CD8-positive, alpha-beta memory T cell (primary cell): ENCODE measurements around the gene CAPS. TPM values are rescaled to one million over a fixed set of nuclear protein-coding genes. Genes with fewer than 3 reads are reported as not detected.
"Not testable (repeated sequence)": the region's sequence is repeated elsewhere in the genome, so short reads cannot be mapped to it uniquely, and the experiment has no call there.

Experiments
- CTCF ChIA-PET: fragments of 350-600 bp; sonication (Branson Sonifier 250); formaldehyde crosslinking; loops from one replicate; lab custom pipeline; 2021; ENCODE audit warnings: antibody characterized with exemption; lab: Charles Lee
- POLR2A ChIA-PET: fragments of 350-600 bp; sonication (Branson Sonifier 250); formaldehyde crosslinking; loops from one replicate; lab custom pipeline; 2021; ENCODE audit warnings: antibody characterized with exemption; lab: Charles Lee
- DNase-seq, 5 donors: peaks; one replicate each; pipeline versions ENCODE4 v3.0.0 to v3.0.0-alpha.2; 2020 to 2022; ENCODE audit warnings: mixed read lengths in 1 of 5
- H3K27ac ChIP-seq: one replicate; pipeline ENCODE4 v1.7.0; 2013; ENCODE audit warnings: low read depth, mild to moderate bottlenecking, low read length, moderate library complexity
- H3K27me3 ChIP-seq: 2 replicates; pipeline ENCODE4 v1.7.0; 2013; ENCODE audit warnings: low read length, mild to moderate bottlenecking; ENCODE audit not compliant: insufficient read depth, poor library complexity, severe bottlenecking
- H3K36me3 ChIP-seq: 2 replicates; pipeline ENCODE4 v1.7.0; 2013; ENCODE audit warnings: mild to moderate bottlenecking, low read length, moderate library complexity; ENCODE audit not compliant: insufficient read depth
- H3K4me1 ChIP-seq: 2 replicates; pipeline ENCODE4 v1.7.0; 2013; ENCODE audit warnings: mild to moderate bottlenecking, low read length, moderate library complexity; ENCODE audit not compliant: insufficient read depth
- H3K4me3 ChIP-seq: 2 replicates; pipeline ENCODE4 v1.7.0; 2013; ENCODE audit warnings: mild to moderate bottlenecking, low read length
- H3K9me3 ChIP-seq: 2 replicates; pipeline ENCODE4 v1.7.0; 2013; ENCODE audit warnings: mild to moderate bottlenecking, low read length
- H3K27ac Mint-ChIP-seq, 8 donors: one replicate each; pipeline ENCODE4 v1.8.0; 2020 to 2021; ENCODE audit warnings: mixed read lengths in 8 of 8, mild to moderate bottlenecking in 6 of 8, inconsistent platforms in 3 of 8, moderate library complexity in 3 of 8
- H3K27me3 Mint-ChIP-seq, 2 donors: one replicate each; pipeline ENCODE4 v1.8.0; 2020 to 2021; ENCODE audit warnings: mixed read lengths in 2 of 2, mild to moderate bottlenecking in 1 of 2, moderate library complexity in 1 of 2
- H3K36me3 Mint-ChIP-seq, 3 donors: one replicate each; pipeline ENCODE4 v1.8.0; 2020 to 2021; ENCODE audit warnings: mixed read lengths in 3 of 3, inconsistent platforms in 1 of 3, mild to moderate bottlenecking in 1 of 3
- H3K4me1 Mint-ChIP-seq, 3 donors: one replicate each; pipeline ENCODE4 v1.8.0; 2020 to 2021; ENCODE audit warnings: mixed read lengths in 3 of 3, inconsistent platforms in 1 of 3, mild to moderate bottlenecking in 1 of 3
- H3K4me3 Mint-ChIP-seq, 7 donors: one replicate each; pipeline ENCODE4 v1.8.0; 2020 to 2021; ENCODE audit warnings: mixed read lengths in 7 of 7, mild to moderate bottlenecking in 6 of 7, moderate library complexity in 4 of 7, inconsistent platforms in 2 of 7
- H3K9me3 Mint-ChIP-seq, 5 donors: one replicate each; pipeline ENCODE4 v1.8.0; 2020 to 2022; ENCODE audit warnings: mixed read lengths in 5 of 5, mild to moderate bottlenecking in 3 of 5, moderate library complexity in 2 of 5, inconsistent platforms in 1 of 5
- polyA plus RNA-seq: library from polyadenylated mRNA; unstranded; fragments of 300-500 nt; fragmentation: Illumina TruSeq; gene quantifications from one replicate; pipeline ENCODE4 v1.2.3, GENCODE V29; 2021
- total RNA-seq, 2 experiments: library from RNA; stranded (reverse); gene quantifications; one replicate each; pipeline ENCODE4 v1.2.3, GENCODE V29; 2021

Gene CAPS
- total RNA-seq (1 to 10 TPM; 5.3 to 7.3 TPM), polyA plus RNA-seq (2.7 TPM)

DNA sequence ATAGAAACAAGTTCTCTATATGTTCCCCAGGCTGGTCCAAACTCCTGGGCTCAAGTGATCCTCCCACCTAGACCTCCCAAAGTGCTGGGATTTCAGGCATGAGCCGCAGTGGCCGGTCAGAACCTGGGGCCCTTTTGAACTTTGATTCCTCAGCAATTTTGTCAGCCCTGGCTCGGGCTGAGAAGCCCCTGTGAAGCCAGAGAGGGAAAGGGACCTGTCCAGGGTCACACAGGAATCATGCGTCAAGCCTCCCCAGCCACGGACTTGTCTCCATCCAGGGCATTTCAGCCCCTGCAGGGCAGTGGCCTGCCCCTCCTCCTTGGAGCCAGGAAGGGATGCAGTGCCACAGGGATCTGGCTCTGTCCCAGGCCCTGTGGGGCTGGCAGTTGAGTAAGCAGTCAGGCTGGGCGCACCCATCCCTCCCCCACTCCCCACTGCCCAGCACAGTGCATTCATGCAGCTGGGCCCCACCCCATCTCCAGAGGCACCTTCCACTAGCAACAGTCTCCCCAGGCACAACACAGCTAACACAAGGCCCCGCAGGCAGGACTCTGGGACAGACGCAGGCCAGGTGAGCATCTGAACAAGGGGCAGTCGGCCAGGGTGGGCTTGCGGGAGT lies at the start of gene CAPS:
CAPS (plus strand) TSS at position 516 of the 619 bp plus-strand sequence. CDS start 153 bp downstream, outside the sequence.
- H3K4me3 Mint-ChIP-seq, result peak within 1 kb of the TSS in 1 of 7 donors; percentile 26
- peaks cover 0 to 65% (median 0%) of the 10 kb centered on the region in 3 donors for H3K36me3 Mint-ChIP-seq
- POLR2A ChIA-PET, result interaction anchor here (1.0 kb wide), 1 partner anchor 10 kb away, joined by 4 read pairs; the partner anchor contains the start of gene VMAC
- peak within 1 kb of the TSS in 1 of 8 donors; percentile 71 for H3K27ac Mint-ChIP-seq
- no peaks in the 10 kb centered on the region for H3K4me1 Mint-ChIP-seq
- no peaks in the 10 kb centered on the region for H3K4me1 ChIP-seq
- H3K4me3 ChIP-seq, result no peak within 1 kb of the TSS
- H3K9me3 ChIP-seq, result no peaks in the 10 kb centered on the region
- H3K27me3 Mint-ChIP-seq, result no peaks in the 10 kb centered on the region
- DNase-seq, result no peak
- peaks cover 18% of the 10 kb centered on the region for H3K36me3 ChIP-seq
- H3K27ac ChIP-seq, result no peak within 1 kb of the TSS
- no peaks in the 10 kb centered on the region for H3K9me3 Mint-ChIP-seq
- H3K27me3 ChIP-seq, result no peaks in the 10 kb centered on the region
- CTCF ChIA-PET, result no interaction called here

DNA sequence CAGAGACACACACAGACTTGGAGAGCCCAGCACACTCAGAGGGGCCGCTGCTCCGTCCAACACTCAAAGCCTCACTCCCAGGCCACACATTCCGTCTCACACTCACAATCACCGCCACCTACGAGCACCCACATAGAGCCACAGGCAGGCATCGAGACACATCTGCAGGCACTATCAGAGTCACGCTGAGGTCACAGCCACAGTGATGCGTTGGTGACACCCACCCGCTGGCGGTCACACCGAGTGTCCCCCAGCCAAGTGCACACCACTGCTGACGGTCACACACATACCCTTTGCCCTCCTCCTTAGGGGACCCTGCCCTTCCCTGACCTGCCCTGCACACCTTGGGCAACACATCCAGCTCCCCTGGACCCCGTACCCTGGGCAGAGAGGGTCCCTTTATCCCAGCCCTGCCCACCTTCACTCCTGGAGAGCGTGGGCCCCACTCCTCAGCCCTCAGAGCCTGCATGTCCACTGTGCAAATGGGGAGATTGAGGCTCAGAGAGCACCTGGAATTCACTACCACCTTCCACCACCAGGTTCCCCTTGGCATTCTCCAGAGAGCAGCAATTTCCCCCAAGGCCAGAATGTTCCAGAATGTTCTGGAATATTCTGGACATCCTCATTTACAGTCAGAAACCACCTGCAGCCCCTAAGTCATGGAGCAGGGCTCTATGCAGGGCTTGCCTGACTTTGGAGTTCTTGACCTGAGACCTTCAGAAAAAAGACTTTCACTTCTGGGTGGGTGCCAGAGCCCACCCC lies 49.1 kb upstream of the CAPS start:
- Mint-ChIP-seq H3K27ac (peak overlapping the region in 1 of 8 donors; percentile 84), H3K36me3 (no peaks in the 10 kb centered on the region), H3K27me3 (peaks cover 13 to 33% of the 10 kb centered on the region in 2 donors), H3K9me3 (no peaks in the 10 kb centered on the region), H3K4me1 (no peaks in the 10 kb centered on the region), H3K4me3 (no peak overlapping the region)
- H3K4me3 ChIP-seq, result no peak overlapping the region
- H3K4me1 ChIP-seq, result no peaks in the 10 kb centered on the region
- POLR2A ChIA-PET, result no interaction called here
- no peak overlapping the region for H3K27ac ChIP-seq
- no peak for DNase-seq
- no peaks in the 10 kb centered on the region for H3K36me3 ChIP-seq
- H3K9me3 ChIP-seq, result no peaks in the 10 kb centered on the region
- H3K27me3 ChIP-seq, result no peaks in the 10 kb centered on the region
- CTCF ChIA-PET, result no interaction called here

DNA sequence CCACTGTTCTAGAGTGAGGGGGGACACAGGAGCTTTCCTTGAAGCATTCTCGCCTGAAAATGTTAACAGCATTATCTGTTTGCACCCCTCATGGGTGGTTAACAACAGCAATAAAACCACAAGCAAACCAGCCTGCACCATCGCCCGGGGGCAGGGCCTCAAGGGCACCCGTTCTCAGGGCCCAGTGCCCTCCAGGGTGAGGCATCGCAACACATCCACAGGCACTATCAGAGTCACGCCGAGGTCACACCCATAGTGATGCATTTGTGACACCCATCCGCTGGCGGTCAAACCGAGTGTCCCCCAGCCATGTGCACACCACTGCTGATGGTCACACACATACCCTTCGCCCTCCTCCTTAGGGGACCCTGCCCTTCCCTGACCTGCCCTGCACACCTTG lies 48.3 kb upstream of the CAPS start:
- POLR2A ChIA-PET, result no interaction called here
- no peaks in the 10 kb centered on the region for H3K4me1 Mint-ChIP-seq
- Histone ChIP-seq H3K9me3 (no peaks in the 10 kb centered on the region), H3K27ac (no peak overlapping the region), H3K36me3 (no peaks in the 10 kb centered on the region), H3K27me3 (no peaks in the 10 kb centered on the region), H3K4me3 (no peak overlapping the region), H3K4me1 (no peaks in the 10 kb centered on the region)
- H3K4me3 Mint-ChIP-seq, result no peak overlapping the region
- peaks cover 12 to 28% of the 10 kb centered on the region in 2 donors for H3K27me3 Mint-ChIP-seq
- CTCF ChIA-PET, result no interaction called here
- no peak overlapping the region for H3K27ac Mint-ChIP-seq
- H3K36me3 Mint-ChIP-seq, result no peaks in the 10 kb centered on the region
- DNase-seq, result no peak
- no peaks in the 10 kb centered on the region for H3K9me3 Mint-ChIP-seq

DNA sequence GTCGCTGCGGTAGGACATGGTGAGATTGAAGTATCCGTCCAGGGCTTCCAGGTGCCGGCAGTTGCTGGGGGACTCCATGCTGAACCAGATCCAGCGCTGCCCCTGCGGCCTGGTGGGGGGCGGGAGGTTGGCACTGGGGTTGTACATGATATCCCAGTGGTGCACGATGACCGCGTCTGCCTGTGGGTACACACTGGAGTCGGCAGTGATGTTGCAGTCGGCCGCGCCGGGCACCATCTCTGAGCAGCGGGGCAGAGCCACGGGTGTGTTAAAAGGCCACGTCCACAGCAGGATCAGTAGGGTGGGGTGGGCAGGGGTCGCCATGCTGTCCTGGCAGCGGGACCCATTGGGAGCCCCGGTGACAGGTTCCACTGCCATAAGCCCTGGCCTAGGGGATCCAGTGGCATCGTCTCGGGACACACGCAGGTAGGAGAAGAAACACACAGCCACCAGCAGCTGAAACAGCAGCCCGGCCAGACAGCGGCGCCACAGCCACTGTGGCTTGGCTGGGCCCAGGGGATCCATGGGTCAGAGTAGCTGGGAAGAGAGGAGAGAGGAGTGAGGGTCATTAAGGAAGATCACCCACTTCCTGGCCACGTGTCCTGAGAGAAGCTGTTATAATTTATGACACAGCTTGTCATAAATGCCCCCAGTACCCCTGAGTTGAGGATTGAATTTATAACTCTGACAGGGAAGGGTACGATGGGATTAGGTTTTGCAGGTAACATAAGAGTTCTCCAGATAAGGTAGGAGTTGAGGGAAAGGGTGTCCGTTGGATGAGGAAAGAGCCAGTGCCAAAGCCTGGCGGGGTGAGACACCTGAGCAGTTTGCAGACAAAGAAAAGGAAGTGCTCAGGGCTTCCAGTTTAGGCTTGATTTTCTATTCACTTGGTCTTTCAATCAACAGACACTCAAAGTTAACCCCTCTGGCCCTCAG lies 46.6 kb upstream of the CAPS start:
- H3K4me3 Mint-ChIP-seq, result no peak overlapping the region
- Histone ChIP-seq H3K4me3 (no peak overlapping the region), H3K4me1 (no peaks in the 10 kb centered on the region)

DNA sequence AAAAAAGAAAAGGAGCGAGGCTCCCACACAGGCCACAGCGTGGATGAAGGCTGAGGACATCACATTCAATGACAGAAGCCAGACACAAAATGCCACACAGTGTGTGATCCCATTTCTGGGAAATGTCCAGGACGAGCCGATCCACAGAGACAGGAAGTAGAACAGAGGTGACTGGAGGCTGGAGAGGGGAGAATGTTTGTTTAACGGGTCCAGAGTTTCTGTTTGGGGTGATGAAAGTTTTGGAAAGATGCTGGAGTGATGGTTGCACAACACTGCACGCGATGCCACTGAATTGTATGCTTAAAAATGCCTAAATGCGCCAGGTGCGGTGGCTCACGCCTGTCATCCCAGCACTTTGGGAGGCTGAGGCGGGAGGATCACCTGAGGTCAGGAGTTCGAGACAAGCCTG lies 43.1 kb upstream of the CAPS start:
- peaks cover 5 to 9% of the 10 kb centered on the region in 2 donors for H3K27me3 Mint-ChIP-seq
- H3K4me1 Mint-ChIP-seq, result no peaks in the 10 kb centered on the region
- Histone ChIP-seq H3K4me1 (no peaks in the 10 kb centered on the region), H3K27me3 (no peaks in the 10 kb centered on the region), H3K27ac (no peak overlapping the region), H3K36me3 (no peaks in the 10 kb centered on the region), H3K9me3 (no peaks in the 10 kb centered on the region), H3K4me3 (no peak overlapping the region)
- DNase-seq, result no peak
- ChIA-PET POLR2A (no interaction called here), CTCF (no interaction called here)
- H3K27ac Mint-ChIP-seq, result no peak overlapping the region
- peaks cover 0 to 2% (median 0%) of the 10 kb centered on the region in 5 donors for H3K9me3 Mint-ChIP-seq
- H3K36me3 Mint-ChIP-seq, result no peaks in the 10 kb centered on the region
- no peak overlapping the region for H3K4me3 Mint-ChIP-seq

More for the DNA sequence above, 46.6 kb upstream of the CAPS start:
- Mint-ChIP-seq H3K4me1 (no peaks in the 10 kb centered on the region), H3K27me3 (peaks cover 8 to 23% of the 10 kb centered on the region in 2 donors), H3K27ac (no peak overlapping the region), H3K9me3 (no peaks in the 10 kb centered on the region), H3K36me3 (no peaks in the 10 kb centered on the region)
- H3K27me3 ChIP-seq, result no peaks in the 10 kb centered on the region
- H3K27ac ChIP-seq, result no peak overlapping the region
- ChIA-PET CTCF (no interaction called here), POLR2A (no interaction called here)
- DNase-seq, result no peak
- H3K36me3 ChIP-seq, result no peaks in the 10 kb centered on the region
- H3K9me3 ChIP-seq, result no peaks in the 10 kb centered on the region

DNA sequence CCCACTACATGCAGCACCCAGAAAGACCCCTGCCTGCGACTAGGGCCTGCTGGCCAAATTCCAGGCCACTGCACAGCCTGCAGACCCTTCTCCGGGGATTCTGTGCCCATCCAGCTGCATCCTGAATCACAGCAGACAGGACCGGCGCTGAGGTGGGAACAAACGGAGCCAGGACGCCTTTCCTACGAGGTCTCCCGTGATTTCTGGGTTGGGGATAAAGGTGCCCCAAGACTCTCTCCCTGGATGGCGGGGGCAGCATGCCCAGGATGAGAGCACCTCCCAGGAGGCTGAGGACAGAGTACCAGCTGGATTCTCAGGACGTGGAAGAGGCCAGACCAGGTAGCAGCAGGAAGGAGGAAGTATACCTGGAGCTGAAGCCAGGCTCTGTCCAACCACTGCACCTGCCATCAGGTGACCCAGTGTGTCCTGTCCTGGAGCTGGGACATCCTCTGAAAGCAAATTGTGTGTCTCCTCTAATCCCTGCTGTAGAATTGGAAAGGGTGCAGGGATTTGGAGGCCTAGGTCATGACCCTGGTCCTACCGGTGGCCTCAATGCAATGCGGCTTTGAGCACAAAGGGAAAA lies 40.3 kb upstream of the CAPS start:
- no peaks in the 10 kb centered on the region for H3K4me1 ChIP-seq
- ChIA-PET CTCF (no interaction called here), POLR2A (no interaction called here)
- DNase-seq, result no peak
- H3K4me1 Mint-ChIP-seq, result no peaks in the 10 kb centered on the region
- H3K9me3 ChIP-seq, result no peaks in the 10 kb centered on the region
- H3K36me3 ChIP-seq, result no peaks in the 10 kb centered on the region
- H3K27me3 Mint-ChIP-seq, result peaks cover 6 to 12% of the 10 kb centered on the region in 2 donors
- no peak overlapping the region for H3K4me3 ChIP-seq
- no peak overlapping the region for H3K27ac Mint-ChIP-seq
- H3K4me3 Mint-ChIP-seq, result no peak overlapping the region
- H3K27me3 ChIP-seq, result no peaks in the 10 kb centered on the region
- H3K36me3 Mint-ChIP-seq, result no peaks in the 10 kb centered on the region
- no peak overlapping the region for H3K27ac ChIP-seq
- H3K9me3 Mint-ChIP-seq, result peaks cover 0 to 2% (median 0%) of the 10 kb centered on the region in 5 donors

DNA sequence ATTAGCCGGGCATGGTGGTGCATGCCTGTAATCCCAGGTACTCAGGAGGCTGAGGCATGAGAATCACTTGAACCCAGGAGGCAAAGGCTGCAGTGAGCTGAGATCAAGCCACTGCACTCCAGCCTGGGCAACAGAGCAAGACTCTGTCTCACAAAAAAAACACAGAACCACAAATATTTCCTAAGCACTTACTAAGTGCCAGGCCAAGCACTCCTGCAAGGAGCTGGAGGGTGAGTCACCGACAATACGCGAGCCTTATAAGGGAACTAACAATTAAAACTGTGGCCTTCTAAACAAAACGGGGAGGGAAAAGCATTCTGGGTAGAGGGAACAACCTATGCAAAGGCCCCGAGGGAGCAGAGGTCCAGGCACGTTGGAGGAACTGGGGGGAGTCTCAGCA lies 39.6 kb upstream of the CAPS start:
- CTCF ChIA-PET, POLR2A ChIA-PET, H3K4me1 Mint-ChIP-seq: not testable (repeated sequence)

More for the DNA sequence above, 39.6 kb upstream of the CAPS start:
- H3K9me3 ChIP-seq, H3K27me3 ChIP-seq, H3K36me3 Mint-ChIP-seq, H3K27ac Mint-ChIP-seq, DNase-seq, H3K4me3 ChIP-seq, H3K4me3 Mint-ChIP-seq, H3K9me3 Mint-ChIP-seq, H3K4me1 ChIP-seq, H3K36me3 ChIP-seq, H3K27ac ChIP-seq: not testable (repeated sequence)
- peaks cover 4 to 19% of the 10 kb centered on the region in 2 donors for H3K27me3 Mint-ChIP-seq
